Measurements from ENCODE around the gene ATAD1.

The ATAD1 gene

DNA sequence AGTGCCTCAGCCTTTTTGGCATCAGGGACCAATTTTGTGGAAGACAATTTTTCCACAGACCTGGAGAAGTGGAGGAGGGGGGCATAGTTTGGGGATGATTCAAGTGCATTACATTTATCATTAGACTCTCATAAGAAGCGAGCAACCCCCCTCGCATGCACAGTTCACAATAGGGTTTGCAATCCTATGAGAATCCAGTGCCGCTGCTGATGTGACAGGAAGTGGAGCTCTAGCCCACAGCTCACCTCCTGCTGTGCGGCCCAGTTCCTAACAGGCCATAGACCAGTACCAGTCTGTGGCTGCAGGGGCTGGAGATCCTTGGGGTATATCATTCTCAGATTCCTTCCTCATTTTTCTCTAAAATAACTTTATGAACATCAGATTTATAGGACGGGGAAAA, 50.8 kb downstream of the ATAD1 start:
- Histone ChIP-seq H3K27ac (ENCODE audit: low read depth, low read length) (no peak overlapping the region), H3K27me3 (ENCODE audit: control insufficient read depth, insufficient read depth, low read length) (no peaks in the 10 kb centered on the region), H3K4me1 (ENCODE audit: control insufficient read depth, insufficient read depth, low read length) (peaks cover 8% of the 10 kb centered on the region; the same call in 1 of the 2 replicates), H3K4me3 (ENCODE audit: low read depth, low read length) (no peak overlapping the region), H3K9ac (ENCODE audit: low read length) (no peak overlapping the region), H3K36me3 (ENCODE audit: control insufficient read depth, insufficient read depth, low read length) (peaks cover 41% of the 10 kb centered on the region), H3K9me3 (ENCODE audit: control insufficient read depth, insufficient read depth, low read depth, low read length) (no peaks in the 10 kb centered on the region)

DNA sequence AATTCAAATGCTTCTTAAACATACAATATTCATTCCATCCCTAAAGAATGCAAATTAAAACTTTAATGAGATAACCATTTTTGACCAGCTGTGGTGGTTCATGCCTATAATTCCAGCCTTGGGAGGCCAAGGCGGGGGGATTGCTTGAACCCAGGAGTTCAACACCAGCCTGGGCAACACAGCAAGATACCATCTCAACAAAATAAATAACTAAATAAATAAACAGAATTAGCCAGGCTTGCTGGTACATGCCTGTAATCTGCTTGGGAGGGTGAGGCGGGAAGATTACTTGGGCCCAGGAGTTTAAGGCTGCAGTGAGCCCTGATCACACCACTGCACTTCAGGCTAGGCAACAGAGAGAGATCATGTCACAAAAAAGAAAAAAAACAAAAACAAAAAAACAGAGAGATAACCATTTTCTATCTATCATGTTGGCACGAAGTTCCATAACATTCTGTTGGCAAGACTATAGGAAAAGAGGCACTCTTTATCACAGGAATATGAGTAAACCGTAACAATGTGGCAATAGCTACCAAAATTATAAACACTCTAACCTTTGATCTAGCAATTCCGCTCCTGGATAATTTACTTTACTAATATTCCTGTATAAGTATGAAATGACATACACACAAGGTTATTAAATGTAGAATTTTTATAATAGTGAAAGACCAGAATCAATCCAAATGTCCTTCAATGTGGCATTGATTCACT, 52.2 kb downstream of the ATAD1 start:
- Histone ChIP-seq H3K9me3 (ENCODE audit: control insufficient read depth, insufficient read depth, low read depth, low read length) (no peaks in the 10 kb centered on the region), H3K36me3 (ENCODE audit: control insufficient read depth, insufficient read depth, low read length) (peaks cover 36% of the 10 kb centered on the region), H3K4me3 (ENCODE audit: low read depth, low read length) (no peak overlapping the region), H3K27ac (ENCODE audit: low read depth, low read length) (no peak overlapping the region), H3K9ac (ENCODE audit: low read length) (no peak overlapping the region), H3K4me1 (ENCODE audit: control insufficient read depth, insufficient read depth, low read length) (peaks cover 8% of the 10 kb centered on the region; the same call in 1 of the 2 replicates), H3K27me3 (ENCODE audit: control insufficient read depth, insufficient read depth, low read length) (no peaks in the 10 kb centered on the region)

- Histone ChIP-seq H3K9me3 (ENCODE audit: control insufficient read depth, insufficient read depth, low read depth, low read length) (no peaks in the 10 kb centered on the region), H3K4me1 (ENCODE audit: control insufficient read depth, insufficient read depth, low read length) (peaks cover 8% of the 10 kb centered on the region; the same call in 1 of the 2 replicates), H3K36me3 (ENCODE audit: control insufficient read depth, insufficient read depth, low read length) (peaks cover 33% of the 10 kb centered on the region), H3K4me3 (ENCODE audit: low read depth, low read length) (no peak overlapping the region), H3K27ac (ENCODE audit: low read depth, low read length) (no peak overlapping the region), H3K9ac (ENCODE audit: low read length) (no peak overlapping the region), H3K27me3 (ENCODE audit: control insufficient read depth, insufficient read depth, low read length) (no peaks in the 10 kb centered on the region)
Measured at GRCh38 chr10:87764072-87764934, 53.7 kb downstream of the ATAD1 start.

- Histone ChIP-seq H3K27ac (ENCODE audit: low read depth, low read length) (0 out of 2 replicates have a peak overlapping the region, but pooled peaks have one; percentile 26), H3K9ac (ENCODE audit: low read length) (no peak overlapping the region), H3K27me3 (ENCODE audit: control insufficient read depth, insufficient read depth, low read length) (no peaks in the 10 kb centered on the region), H3K4me3 (ENCODE audit: low read depth, low read length) (no peak overlapping the region), H3K9me3 (ENCODE audit: control insufficient read depth, insufficient read depth, low read depth, low read length) (no peaks in the 10 kb centered on the region), H3K4me1 (ENCODE audit: control insufficient read depth, insufficient read depth, low read length) (peaks cover 8% of the 10 kb centered on the region; the same call in 1 of the 2 replicates), H3K36me3 (ENCODE audit: control insufficient read depth, insufficient read depth, low read length) (peaks cover 31% of the 10 kb centered on the region)
Measured at GRCh38 chr10:87763086-87763861, 54.8 kb downstream of the ATAD1 start.

GRCh38 chr10:87761892-87762291, 56.1 kb downstream of the ATAD1 start:
- H3K27me3 ChIP-seq (ENCODE audit: control insufficient read depth, insufficient read depth, low read length): no peaks in the 10 kb centered on the region
- H3K4me3 ChIP-seq (ENCODE audit: low read depth, low read length): no peak overlapping the region
- H3K9ac ChIP-seq (ENCODE audit: low read length): no peak overlapping the region
- peaks cover 27% of the 10 kb centered on the region for H3K36me3 ChIP-seq (ENCODE audit: control insufficient read depth, insufficient read depth, low read length)
- H3K4me1 ChIP-seq (ENCODE audit: control insufficient read depth, insufficient read depth, low read length): no peaks in the 10 kb centered on the region
- no peak overlapping the region for H3K27ac ChIP-seq (ENCODE audit: low read depth, low read length)
- no peaks in the 10 kb centered on the region for H3K9me3 ChIP-seq (ENCODE audit: control insufficient read depth, insufficient read depth, low read depth, low read length)

DNA sequence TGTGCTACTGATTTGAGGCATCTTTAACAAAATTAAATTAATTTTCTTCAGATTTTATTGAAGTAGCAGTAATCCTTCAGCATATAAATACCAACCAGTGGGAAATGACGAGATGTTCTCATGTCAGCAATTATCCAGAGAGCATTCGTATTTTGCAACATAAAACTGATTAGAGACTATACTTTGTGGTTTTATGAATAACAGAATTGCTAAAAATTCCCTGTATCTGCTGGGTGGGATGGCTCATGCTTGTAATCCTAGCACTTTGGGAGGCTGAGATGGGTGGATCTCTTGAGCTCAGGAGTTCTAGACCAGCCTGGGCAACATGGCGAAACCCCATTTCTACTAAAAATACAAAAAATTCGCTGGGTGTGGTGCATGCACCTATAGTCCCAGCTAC, 56.9 kb downstream of the ATAD1 start:
- Histone ChIP-seq H3K9me3 (ENCODE audit: control insufficient read depth, insufficient read depth, low read depth, low read length) (no peaks in the 10 kb centered on the region), H3K36me3 (ENCODE audit: control insufficient read depth, insufficient read depth, low read length) (peaks cover 34% of the 10 kb centered on the region), H3K27me3 (ENCODE audit: control insufficient read depth, insufficient read depth, low read length) (no peaks in the 10 kb centered on the region), H3K9ac (ENCODE audit: low read length) (no peak overlapping the region), H3K27ac (ENCODE audit: low read depth, low read length) (no peak overlapping the region), H3K4me3 (ENCODE audit: low read depth, low read length) (no peak overlapping the region), H3K4me1 (ENCODE audit: control insufficient read depth, insufficient read depth, low read length) (no peaks in the 10 kb centered on the region)

- Histone ChIP-seq H3K4me3 (ENCODE audit: low read depth, low read length) (no peak overlapping the region), H3K9ac (ENCODE audit: low read length) (no peak overlapping the region), H3K9me3 (ENCODE audit: control insufficient read depth, insufficient read depth, low read depth, low read length) (no peaks in the 10 kb centered on the region), H3K4me1 (ENCODE audit: control insufficient read depth, insufficient read depth, low read length) (no peaks in the 10 kb centered on the region), H3K27me3 (ENCODE audit: control insufficient read depth, insufficient read depth, low read length) (no peaks in the 10 kb centered on the region), H3K36me3 (ENCODE audit: control insufficient read depth, insufficient read depth, low read length) (peaks cover 35% of the 10 kb centered on the region), H3K27ac (ENCODE audit: low read depth, low read length) (no peak overlapping the region)
Measured at GRCh38 chr10:87760195-87760905, 57.7 kb downstream of the ATAD1 start.

GRCh38 chr10:87759551-87759950, 58.5 kb downstream of the ATAD1 start:
- no peaks in the 10 kb centered on the region for H3K27me3 ChIP-seq (ENCODE audit: control insufficient read depth, insufficient read depth, low read length)
- no peak overlapping the region for H3K4me3 ChIP-seq (ENCODE audit: low read depth, low read length)
- no peak overlapping the region for H3K27ac ChIP-seq (ENCODE audit: low read depth, low read length)
- peaks cover 41% of the 10 kb centered on the region for H3K36me3 ChIP-seq (ENCODE audit: control insufficient read depth, insufficient read depth, low read length)
- no peak overlapping the region for H3K9ac ChIP-seq (ENCODE audit: low read length)
- no peaks in the 10 kb centered on the region for H3K9me3 ChIP-seq (ENCODE audit: control insufficient read depth, insufficient read depth, low read depth, low read length)
- H3K4me1 ChIP-seq (ENCODE audit: control insufficient read depth, insufficient read depth, low read length): no peaks in the 10 kb centered on the region

GRCh38 chr10:87757685-87758084, 60.3 kb downstream of the ATAD1 start:
- peaks cover 48% of the 10 kb centered on the region for H3K36me3 ChIP-seq (ENCODE audit: control insufficient read depth, insufficient read depth, low read length)
- no peak overlapping the region for H3K4me3 ChIP-seq (ENCODE audit: low read depth, low read length)
- H3K27ac ChIP-seq (ENCODE audit: low read depth, low read length): no peak overlapping the region
- no peak overlapping the region for H3K9ac ChIP-seq (ENCODE audit: low read length)
- no peaks in the 10 kb centered on the region for H3K27me3 ChIP-seq (ENCODE audit: control insufficient read depth, insufficient read depth, low read length)
- no peaks in the 10 kb centered on the region for H3K9me3 ChIP-seq (ENCODE audit: control insufficient read depth, insufficient read depth, low read depth, low read length)
- H3K4me1 ChIP-seq (ENCODE audit: control insufficient read depth, insufficient read depth, low read length): no peaks in the 10 kb centered on the region

DNA sequence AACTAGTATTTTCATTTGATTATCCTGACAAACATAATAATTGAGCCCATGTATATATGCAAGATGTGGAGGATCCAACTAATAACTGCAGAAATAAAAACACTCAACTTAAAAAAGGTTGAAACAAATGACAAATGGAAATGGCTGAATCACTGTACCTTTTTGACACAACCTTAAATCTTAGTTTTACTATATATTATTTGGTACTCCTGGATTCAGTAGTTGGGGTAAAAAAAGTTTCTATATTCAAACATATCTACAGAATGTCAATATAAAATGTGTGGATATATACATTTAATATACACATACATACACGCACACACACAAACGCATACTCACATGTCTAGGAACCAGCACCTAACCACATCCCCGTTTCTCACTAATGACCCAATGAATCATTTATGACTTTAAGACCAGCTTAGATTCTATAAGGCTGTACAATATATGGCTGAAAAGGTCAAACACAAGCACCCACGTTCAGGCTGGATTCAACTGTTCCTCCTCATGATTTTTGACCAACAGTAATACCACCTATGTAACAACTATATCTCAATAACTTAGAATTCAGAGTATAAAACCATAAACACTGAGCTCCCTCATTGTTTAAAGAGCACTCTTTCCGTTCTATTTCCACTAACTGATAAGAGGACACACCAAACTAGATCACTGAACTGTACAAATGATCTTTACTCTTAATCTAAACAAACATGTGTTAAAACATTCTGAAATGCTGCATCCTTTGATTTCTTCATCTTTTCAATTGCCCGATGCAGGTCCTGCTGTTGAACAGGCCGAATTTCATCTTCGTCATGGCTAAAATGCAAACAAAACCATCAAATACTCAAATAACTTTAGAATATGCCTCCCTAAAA, 63.8 kb downstream of the ATAD1 start:
- peaks cover 12% of the 10 kb centered on the region for H3K4me1 ChIP-seq (ENCODE audit: control insufficient read depth, insufficient read depth, low read length)
- H3K36me3 ChIP-seq (ENCODE audit: control insufficient read depth, insufficient read depth, low read length): peaks cover 37% of the 10 kb centered on the region
- H3K27me3 ChIP-seq (ENCODE audit: control insufficient read depth, insufficient read depth, low read length): no peaks in the 10 kb centered on the region
- no peak overlapping the region for H3K9ac ChIP-seq (ENCODE audit: low read length)
- no peak overlapping the region for H3K27ac ChIP-seq (ENCODE audit: low read depth, low read length)
- no peaks in the 10 kb centered on the region for H3K9me3 ChIP-seq (ENCODE audit: control insufficient read depth, insufficient read depth, low read depth, low read length)
- H3K4me3 ChIP-seq (ENCODE audit: low read depth, low read length): no peak overlapping the region
